COLO829 (cell line): Measurements from ENCODE around the gene SH2D1A.

Experiments used
- DNase-seq: peaks from one replicate; pipeline ENCODE4 v3.0.0; 2012; ENCODE audit warnings: low spot score

Gene SH2D1A

DNA sequence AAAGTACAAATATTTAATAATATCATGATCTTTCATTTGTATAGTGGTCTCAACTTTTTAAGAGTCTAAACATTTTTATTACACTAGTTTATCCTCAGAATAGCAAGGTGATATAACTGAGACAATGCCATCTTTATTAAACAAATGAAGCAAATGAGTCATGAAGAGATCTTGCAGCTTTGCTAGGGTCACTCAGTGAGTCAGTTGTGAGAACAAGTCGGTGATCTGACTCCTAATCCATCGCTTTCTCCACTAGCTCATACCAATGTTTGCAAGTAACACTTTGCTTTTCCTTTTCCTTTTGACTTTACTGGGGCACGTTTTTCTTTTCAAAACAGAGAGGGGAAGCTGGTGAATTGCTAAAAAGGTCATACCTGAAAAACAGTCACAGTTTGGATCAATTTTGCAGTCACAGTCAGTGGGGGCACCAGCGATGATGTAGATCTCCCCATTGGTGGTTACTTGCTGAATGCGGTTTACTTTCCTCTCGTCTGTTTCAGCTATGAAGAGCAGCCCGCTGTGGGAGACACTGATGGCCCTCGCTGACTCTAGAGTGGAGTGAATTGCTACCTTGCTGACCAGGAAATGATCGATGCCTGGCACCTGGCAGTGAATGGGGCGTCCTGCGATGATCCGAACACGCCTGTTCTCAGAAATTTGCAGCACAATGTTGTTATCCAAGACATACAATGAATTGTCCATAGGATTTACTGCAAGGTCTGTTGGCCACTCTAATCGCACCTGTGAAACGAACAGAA lies 75.7 kb downstream of the SH2D1A start:
- DNase-seq = no peak
